Esophagus squamous epithelium (tissue), 5 donors: ENCODE measurements around the gene STK31. TPM values are rescaled to one million over a fixed set of nuclear protein-coding genes. Genes with fewer than 3 reads are reported as not detected.
"Not testable (repeated sequence)": the region's sequence is repeated elsewhere in the genome, so short reads cannot be mapped to it uniquely, and the experiment has no call there.

Source experiments
- DNase-seq: peaks from one replicate; lab custom pipeline; 2025; lab: John Stamatoyannopoulos, UW
- H3K27ac ChIP-seq, 4 donors: fragments of 200-600 bp; sonication (generic); one replicate each; pipeline ENCODE4 v1.5.1; 2016 to 2019; ENCODE audit warnings: mild to moderate bottlenecking in 1 of 4
- H3K27me3 ChIP-seq, 4 donors: fragments of 200-600 bp; sonication (generic); 1 replicate in 3 of 4; 2 replicates in 1 of 4; pipeline versions ENCODE4 v1.5.1 to v1.6.0; 2017 to 2021; ENCODE audit warnings: antibody characterized with exemption in 1 of 4
- H3K36me3 ChIP-seq, 3 donors: fragments of 200-600 bp; sonication (generic); one replicate each; pipeline ENCODE4 v1.5.1; 2016 to 2019
- H3K4me1 ChIP-seq, 3 donors: fragments of 200-600 bp; sonication (generic); one replicate each; pipeline ENCODE4 v1.5.1; 2017 to 2019
- H3K4me3 ChIP-seq, 4 donors: fragments of 200-600 bp; sonication (generic); 1 replicate in 3 of 4; 2 replicates in 1 of 4; pipeline ENCODE4 v1.5.1; 2016 to 2019; ENCODE audit warnings: mild to moderate bottlenecking in 2 of 4, moderate library complexity in 1 of 4
- H3K9me3 ChIP-seq, 3 donors: fragments of 200-600 bp; sonication (generic); one replicate each; pipeline ENCODE4 v1.5.1; 2016 to 2019
- POLR2A ChIP-seq, 4 donors: fragments of 450-650 bp; IDR thresholded peaks; one replicate each; pipeline ENCODE4 v1.6.1; 2017; ENCODE audit warnings: antibody characterized with exemption in 4 of 4, mild to moderate bottlenecking in 4 of 4, moderate library complexity in 3 of 4
- WGBS, 2 donors: methylation state at CpG; one replicate each; pipeline ENCODE4 v1.1.5; 2018; 5-methylcytosine and 5-hydroxymethylcytosine counted together
- intact Hi-C: fragments of 100-400 bp; cut with DNase I; formaldehyde crosslinking; loops from one replicate; pipeline ENCODE4 v1.15.0; 2022
- total RNA-seq, 4 donors: library from RNA; depleted of rRNA; stranded (reverse); fragments of >200 nt; gene quantifications; one replicate each; pipeline ENCODE4 v1.1.0, GENCODE V29; 2016
- TF ChIP-seq, protein P1 (sequence below), 6 experiments: fragments of 450-650 bp in 4 of 6; fragments of 200-600 bp in 2 of 6; sonication (generic) in 2 of 6; IDR thresholded peaks; one replicate each; pipeline ENCODE4 v1.5.1; 2016 to 2019; ENCODE audit warnings: antibody characterized with exemption in 6 of 6, mild to moderate bottlenecking in 4 of 6, moderate library complexity in 4 of 6
- donor health status: DM: yes; HTN: yes; CAD: no.

The STK31 gene
- total RNA-seq, 4 donors from 2014 or later = 0.49 to 0.67 (median 0.57) TPM; not detected in 1

GRCh38 chr7:23873306-23873705 lies 163.3 kb downstream of the STK31 start:
- intact Hi-C loops = no loop called here
- no peaks in the 10 kb centered on the region for H3K4me1 ChIP-seq
- H3K27me3 ChIP-seq = no peaks in the 10 kb centered on the region
- TF ChIP-seq, protein P1, sequence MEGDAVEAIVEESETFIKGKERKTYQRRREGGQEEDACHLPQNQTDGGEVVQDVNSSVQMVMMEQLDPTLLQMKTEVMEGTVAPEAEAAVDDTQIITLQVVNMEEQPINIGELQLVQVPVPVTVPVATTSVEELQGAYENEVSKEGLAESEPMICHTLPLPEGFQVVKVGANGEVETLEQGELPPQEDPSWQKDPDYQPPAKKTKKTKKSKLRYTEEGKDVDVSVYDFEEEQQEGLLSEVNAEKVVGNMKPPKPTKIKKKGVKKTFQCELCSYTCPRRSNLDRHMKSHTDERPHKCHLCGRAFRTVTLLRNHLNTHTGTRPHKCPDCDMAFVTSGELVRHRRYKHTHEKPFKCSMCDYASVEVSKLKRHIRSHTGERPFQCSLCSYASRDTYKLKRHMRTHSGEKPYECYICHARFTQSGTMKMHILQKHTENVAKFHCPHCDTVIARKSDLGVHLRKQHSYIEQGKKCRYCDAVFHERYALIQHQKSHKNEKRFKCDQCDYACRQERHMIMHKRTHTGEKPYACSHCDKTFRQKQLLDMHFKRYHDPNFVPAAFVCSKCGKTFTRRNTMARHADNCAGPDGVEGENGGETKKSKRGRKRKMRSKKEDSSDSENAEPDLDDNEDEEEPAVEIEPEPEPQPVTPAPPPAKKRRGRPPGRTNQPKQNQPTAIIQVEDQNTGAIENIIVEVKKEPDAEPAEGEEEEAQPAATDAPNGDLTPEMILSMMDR (IDR thresholded peaks at IDR 0.05) = no peak
- TF ChIP-seq POLR2A (IDR thresholded peaks at IDR 0.05) = no peak
- no peak overlapping the region for H3K27ac ChIP-seq
- no peaks in the 10 kb centered on the region for H3K36me3 ChIP-seq
- DNase-seq = no peak
- H3K4me3 ChIP-seq = no peak overlapping the region
- no peaks in the 10 kb centered on the region for H3K9me3 ChIP-seq
- 56 to 75% methylated on average over 1 of the region's 1 CpG for WGBS, 2 donors

DNA sequence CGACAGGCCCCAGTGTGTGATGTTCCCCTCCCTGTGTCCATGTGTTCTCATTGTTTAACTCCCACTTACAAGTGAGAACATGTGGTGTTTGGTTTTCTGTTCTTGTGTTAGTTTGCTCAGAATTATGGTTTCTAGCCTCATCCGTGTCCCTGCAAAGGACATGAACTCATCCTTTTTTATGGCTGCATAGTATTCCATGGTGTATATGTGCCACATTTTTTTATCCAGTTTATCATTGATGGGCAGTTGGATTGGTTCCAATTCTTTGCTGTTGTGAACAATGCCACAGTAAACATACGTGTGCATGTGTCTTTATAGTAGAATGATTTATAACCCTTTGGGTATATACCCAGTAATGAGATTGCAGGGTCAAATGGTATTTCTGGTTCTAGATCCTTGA lies 166.5 kb downstream of the STK31 start:
- H3K36me3 ChIP-seq, H3K27me3 ChIP-seq, H3K9me3 ChIP-seq, intact Hi-C loops, H3K4me3 ChIP-seq, H3K4me1 ChIP-seq, H3K27ac ChIP-seq, DNase-seq: not testable (repeated sequence)
- WGBS, 2 donors = 82 to 87% methylated on average over 3 of the region's 3 CpGs

Other genes with a start within 250 kb of the STK31 start
- 1 to 10 TPM; 1.3 to 9.3 (median 7.2) TPM for gene IGF2BP3, start 239.7 kb upstream of the STK31 start, total RNA-seq
- gene TRA2A, start 178.2 kb upstream of the STK31 start, total RNA-seq = 10 to 100 TPM; 23.7 to 54.0 (median 38.9) TPM
- 10 to 100 TPM in 1 of 4 donors, 1 to 10 TPM in 3; 6.3 to 13.7 (median 7.6) TPM for gene CCDC126, start 112.8 kb upstream of the STK31 start, total RNA-seq
- 10 to 100 TPM in 1 of 4 donors, 1 to 10 TPM in 3; 4.2 to 17.7 (median 7.7) TPM for gene FAM221A, start 30.0 kb upstream of the STK31 start, total RNA-seq